Right lobe of liver (tissue), 4 donors: ENCODE measurements around the gene TENM3.

ENCODE experiments used
- POLR2A ChIP-seq: fragments of 450-650 bp; IDR thresholded peaks from one replicate; pipeline ENCODE4 v1.6.1; 2017; ENCODE audit warnings: antibody characterized with exemption, mild to moderate bottlenecking
- TF ChIP-seq, protein P1 (sequence below), 4 donors: fragments of 200-600 bp in 3 of 4; fragments of 450-650 bp in 1 of 4; IDR thresholded peaks; one replicate each; pipeline versions ENCODE4 v1.5.1 to v1.8.0; 2016 to 2022; ENCODE audit warnings: antibody characterized with exemption in 4 of 4, mild to moderate bottlenecking in 2 of 4
- donor health status: DM: no; HTN: no; CAD: no.
- donor health status: DM: no; HTN: no; CAD: no.
- donor health status: DM: no; HTN: yes; CAD: no.

DNA sequence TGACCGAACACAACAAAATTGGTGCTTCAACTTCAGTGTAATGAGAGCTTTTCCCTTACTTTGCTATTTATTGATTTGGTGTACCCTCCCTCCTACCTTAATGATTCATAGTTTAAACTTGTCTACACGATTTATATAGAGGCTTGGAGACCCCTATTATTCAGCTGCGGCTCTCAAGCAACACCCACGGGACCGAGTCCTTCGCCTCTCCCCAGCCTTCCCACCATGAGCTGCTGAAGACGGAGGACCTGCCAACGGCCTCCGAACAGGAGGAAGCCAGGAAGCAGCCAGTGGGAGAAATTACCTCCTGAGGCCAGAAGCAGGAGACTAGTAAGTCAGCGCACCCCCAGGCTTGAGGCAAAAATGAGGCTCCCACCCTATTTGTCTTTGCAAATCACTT, 595.3 kb downstream of the TENM3 start:
- TF ChIP-seq POLR2A: no peak
- TF ChIP-seq, protein P1, sequence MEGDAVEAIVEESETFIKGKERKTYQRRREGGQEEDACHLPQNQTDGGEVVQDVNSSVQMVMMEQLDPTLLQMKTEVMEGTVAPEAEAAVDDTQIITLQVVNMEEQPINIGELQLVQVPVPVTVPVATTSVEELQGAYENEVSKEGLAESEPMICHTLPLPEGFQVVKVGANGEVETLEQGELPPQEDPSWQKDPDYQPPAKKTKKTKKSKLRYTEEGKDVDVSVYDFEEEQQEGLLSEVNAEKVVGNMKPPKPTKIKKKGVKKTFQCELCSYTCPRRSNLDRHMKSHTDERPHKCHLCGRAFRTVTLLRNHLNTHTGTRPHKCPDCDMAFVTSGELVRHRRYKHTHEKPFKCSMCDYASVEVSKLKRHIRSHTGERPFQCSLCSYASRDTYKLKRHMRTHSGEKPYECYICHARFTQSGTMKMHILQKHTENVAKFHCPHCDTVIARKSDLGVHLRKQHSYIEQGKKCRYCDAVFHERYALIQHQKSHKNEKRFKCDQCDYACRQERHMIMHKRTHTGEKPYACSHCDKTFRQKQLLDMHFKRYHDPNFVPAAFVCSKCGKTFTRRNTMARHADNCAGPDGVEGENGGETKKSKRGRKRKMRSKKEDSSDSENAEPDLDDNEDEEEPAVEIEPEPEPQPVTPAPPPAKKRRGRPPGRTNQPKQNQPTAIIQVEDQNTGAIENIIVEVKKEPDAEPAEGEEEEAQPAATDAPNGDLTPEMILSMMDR (IDR thresholded peaks at IDR 0.05): no peak
